Stimulated activated CD4-positive, alpha-beta T cell treated with anti-CD3 and anti-CD28 coated beads, Interleukin-2, amount 100 ng/mL, for 48 hours (primary cell): ENCODE data around the gene SUCO.
"Not testable (repeated sequence)": the region's sequence is repeated elsewhere in the genome, so short reads cannot be mapped to it uniquely, and the experiment has no call there.

ENCODE experiments used
- DNase-seq, 2 donors: peaks; one replicate each; pipeline ENCODE4 v3.0.0-alpha.2; 2020

Gene SUCO, protein sequence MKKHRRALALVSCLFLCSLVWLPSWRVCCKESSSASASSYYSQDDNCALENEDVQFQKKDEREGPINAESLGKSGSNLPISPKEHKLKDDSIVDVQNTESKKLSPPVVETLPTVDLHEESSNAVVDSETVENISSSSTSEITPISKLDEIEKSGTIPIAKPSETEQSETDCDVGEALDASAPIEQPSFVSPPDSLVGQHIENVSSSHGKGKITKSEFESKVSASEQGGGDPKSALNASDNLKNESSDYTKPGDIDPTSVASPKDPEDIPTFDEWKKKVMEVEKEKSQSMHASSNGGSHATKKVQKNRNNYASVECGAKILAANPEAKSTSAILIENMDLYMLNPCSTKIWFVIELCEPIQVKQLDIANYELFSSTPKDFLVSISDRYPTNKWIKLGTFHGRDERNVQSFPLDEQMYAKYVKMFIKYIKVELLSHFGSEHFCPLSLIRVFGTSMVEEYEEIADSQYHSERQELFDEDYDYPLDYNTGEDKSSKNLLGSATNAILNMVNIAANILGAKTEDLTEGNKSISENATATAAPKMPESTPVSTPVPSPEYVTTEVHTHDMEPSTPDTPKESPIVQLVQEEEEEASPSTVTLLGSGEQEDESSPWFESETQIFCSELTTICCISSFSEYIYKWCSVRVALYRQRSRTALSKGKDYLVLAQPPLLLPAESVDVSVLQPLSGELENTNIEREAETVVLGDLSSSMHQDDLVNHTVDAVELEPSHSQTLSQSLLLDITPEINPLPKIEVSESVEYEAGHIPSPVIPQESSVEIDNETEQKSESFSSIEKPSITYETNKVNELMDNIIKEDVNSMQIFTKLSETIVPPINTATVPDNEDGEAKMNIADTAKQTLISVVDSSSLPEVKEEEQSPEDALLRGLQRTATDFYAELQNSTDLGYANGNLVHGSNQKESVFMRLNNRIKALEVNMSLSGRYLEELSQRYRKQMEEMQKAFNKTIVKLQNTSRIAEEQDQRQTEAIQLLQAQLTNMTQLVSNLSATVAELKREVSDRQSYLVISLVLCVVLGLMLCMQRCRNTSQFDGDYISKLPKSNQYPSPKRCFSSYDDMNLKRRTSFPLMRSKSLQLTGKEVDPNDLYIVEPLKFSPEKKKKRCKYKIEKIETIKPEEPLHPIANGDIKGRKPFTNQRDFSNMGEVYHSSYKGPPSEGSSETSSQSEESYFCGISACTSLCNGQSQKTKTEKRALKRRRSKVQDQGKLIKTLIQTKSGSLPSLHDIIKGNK (N-terminal part only)

DNA sequence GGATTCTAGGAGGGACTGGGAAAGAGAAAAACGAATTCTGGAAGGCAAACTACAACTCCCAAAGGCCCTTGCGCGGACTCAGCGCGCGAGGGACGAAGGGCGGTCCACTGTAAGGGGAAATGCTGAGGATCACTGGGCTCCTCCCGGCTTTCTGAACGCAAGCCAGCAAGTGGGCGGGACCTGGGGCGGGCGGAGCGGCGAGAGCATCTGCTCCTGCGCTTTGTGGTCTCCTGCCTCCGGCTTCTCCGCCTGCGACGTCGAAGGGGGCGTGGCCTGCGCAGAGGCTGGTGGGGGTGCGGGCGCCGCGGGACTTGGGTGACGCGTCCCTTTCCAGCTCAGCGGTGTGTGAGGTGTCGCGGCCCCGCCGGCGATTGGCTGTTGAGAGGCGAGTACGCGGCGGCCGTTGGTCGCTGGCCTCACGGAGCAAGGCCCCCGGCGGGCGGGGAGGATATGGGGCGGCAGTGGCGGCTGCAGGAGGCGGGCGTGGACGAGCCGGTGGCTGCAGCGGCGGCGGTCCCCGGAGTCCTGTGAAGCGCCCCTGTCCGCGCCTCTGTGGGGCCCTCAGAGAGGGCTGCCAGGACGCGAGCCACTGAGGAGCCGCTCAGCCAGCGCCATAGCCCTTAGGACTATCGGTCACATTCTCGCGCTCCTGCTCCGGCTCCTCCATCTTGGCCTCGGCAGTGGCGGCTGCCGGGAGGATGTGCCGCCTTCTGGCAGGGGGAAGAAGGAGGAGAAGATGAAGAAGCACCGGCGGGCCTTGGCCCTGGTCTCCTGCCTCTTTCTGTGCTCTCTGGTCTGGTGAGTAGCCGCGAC lies at the start of gene SUCO:
SUCO (plus strand) TSS at position 451 of the 813 bp plus-strand sequence; CDS start at position 737, 286 bp downstream.
- DNase-seq = peak; percentile 99

DNA sequence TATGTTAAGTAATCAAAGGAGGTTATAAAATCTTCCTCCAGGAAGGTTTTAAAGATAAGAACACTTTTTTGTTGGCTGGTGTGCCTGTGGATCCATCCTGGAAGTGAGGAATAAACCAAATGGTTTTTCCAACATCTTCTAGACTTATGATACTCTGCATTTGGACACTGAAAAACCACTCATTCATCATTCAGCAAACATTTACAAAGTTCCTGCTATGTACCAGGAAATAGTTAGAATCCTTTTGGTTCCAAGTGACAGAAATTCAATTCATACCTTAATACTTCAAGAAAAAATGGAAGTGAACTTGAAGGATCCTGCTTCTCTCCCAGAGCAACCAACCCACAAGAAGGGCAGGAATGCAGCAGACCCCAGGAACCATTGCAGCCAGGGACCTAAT lies 49.5 kb upstream of the SUCO start:
- DNase-seq = no peak

DNA sequence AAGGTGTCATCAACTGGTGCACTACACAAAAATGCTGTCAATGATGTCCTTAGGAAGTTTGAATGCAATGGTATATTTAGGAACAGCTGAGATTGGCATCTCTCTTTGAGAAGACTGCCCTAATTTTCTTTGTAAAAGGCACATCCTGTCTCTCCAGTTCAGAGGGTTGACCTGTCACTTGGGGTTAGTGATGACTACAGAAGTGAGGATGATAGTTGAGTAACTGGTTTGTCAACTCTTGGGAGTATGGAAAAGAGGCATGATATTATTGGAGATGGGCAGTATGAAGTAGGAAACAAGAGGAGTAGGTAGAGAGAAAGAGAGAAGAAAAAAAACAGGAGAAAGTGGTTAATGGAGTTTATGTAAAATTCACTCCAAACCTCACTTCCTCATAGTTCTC lies 48.7 kb upstream of the SUCO start:
- no peak for DNase-seq

DNA sequence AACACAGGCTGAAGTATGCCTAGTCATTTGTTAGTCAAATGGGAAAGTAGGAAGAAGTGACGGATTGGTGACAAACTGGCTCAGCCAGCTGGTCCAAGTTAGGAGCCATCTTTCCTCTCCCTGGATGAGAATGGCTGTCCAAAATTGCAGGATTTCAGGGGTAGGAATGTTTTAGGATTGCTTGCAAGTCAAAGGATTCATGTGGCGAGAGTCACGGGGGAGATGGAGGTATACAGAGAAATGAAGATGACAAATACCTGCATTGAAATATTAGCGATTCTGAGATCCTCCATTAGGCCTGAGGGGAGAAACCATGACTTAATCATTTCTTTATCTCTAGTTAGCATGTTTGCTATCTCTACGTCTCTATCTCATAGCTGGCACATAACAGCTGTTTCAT lies 47.3 kb upstream of the SUCO start:
- no peak for DNase-seq

DNA sequence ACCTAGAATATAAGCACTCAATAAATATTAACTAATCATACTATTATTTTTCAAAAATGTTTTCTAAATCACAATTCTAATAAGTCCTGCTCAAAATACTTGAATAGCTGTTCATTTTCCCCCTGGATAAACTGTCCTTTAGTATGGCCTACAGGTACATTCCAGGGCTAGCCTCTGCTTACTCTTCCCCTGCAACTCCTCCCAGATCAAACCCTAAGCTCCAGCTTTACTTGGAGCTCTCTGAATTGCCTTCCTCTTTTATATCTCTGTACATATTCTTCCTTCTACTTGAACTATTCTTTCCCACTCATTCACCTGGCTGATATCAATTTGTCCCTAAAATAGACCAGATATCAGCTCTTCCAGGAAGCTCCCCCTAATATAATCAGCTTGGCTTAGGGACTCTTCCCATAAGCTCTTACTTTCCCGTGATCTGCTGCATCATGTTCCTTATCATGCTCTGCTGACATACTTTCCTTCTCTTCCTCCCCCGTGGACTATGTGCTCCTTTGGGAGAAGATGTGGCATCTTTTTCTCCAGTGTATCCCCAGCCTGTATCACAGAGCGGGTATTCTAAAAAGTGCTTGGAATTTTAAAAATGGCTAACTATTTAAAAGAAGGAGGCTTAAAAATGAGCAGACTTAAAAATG lies 46.0 kb upstream of the SUCO start:
- no peak for DNase-seq

DNA sequence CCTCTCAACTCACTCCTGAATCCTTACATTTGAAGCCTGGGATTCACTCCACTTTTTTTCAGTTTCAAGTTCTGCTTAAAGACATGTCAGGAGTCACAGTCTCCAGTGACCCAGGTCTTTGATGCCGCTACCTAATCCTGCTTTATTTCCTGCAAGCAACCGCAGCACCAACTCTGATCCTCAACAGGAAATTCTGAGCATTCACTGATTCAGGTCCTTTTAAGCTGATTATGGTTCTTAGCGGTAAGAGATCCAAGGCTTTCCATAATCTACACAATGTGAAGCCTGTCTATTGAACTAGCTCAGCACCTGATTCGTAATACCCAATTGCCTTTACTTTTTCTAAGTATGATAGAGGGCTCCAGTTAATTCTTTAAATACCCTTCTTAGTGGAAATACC lies 45.4 kb upstream of the SUCO start:
- DNase-seq = no peak

DNA sequence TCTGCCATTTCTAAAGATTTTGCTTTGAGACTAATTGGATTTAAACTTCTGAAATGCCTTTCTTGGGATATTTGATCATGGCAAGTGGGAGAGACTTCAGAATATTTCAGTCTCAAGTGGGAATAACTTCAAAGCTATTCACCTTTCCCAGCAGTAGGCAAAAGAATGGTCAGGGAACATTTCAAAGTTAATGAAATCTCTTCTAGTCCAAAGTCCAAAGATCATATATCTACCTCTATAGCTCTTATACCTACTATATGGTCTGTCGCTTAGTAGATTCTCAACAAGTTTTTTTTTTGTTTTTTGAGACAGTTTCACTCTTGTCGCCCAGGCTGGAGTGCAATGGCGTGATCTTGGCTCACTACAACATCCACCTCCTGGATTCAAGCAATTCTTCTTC lies 44.6 kb upstream of the SUCO start:
- DNase-seq = no peak

DNA sequence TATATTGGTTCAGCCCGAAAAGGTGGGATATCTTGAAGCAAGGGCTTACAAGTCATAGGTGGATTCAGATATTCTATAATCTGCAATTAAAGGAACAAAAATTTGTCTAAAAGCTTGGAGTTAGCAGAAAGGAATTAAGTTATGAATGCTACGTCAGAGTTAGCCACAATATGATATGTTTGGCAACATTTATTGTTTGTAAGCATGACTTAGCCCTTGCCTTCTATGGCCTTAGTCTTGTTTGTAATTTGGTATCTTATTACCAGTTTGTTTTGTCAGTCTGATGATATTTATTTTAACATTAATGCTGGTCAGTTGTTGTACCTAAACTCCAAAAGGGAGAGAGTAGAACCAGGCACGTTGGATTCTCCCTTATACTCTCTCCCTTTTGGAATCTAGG lies 43.1 kb upstream of the SUCO start:
- DNase-seq = no peak

DNA sequence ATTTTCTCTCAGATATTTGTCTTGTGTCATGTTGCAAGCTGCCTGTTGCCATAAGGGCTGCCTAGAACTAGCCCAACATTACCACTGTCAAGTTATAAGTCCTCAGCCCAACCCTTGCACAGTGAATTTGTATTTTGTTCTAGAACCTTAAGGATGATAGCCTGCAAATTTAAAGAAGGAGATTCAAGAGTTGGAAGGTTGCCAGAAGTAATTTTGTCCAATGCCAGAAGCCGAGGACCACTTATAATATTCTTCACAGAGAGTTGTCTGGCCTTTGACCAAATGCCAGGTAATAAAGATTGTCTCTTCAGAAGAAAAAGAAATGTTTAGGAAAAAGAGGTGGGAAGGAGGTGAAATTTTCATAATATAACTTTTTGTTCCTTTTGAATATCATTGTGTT lies 40.5 kb upstream of the SUCO start:
- no peak for DNase-seq

DNA sequence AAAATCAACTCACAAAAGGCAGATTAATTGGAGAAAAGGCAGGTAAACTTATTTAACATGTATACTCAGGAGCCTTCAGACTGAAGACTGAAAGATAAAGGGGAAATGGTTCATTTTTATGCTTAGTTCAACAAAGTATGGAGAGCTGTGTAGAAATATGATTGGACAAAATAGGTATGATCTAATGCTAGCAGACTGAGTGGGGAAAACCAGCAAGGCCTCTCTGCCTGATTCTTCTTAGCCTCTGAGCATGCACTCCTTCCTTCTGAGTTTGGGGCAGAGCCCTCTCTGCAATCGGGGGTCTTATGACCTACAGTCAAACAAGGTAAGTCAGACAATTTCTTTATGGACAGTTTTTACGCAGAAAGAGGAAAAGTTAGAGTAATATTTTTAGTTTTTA lies 38.8 kb upstream of the SUCO start:
- no peak for DNase-seq

DNA sequence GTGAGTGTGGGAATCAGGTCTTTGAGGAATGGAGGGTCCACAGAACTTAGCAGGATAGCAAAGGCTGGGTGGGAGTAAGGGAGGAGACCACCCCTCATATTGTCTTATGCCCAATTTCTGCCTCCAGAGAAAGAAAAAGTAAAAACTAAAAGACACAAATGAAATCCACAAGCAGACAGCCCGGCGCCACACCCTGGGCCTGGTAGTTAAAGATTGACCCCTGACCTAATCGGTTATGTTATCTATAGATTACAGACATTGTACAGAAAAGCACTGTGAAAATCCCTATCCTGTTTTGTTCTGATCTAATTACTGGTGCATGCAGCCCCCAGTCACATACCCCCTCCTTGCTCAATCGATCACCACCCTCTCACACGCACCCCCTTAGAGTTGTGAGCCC lies 36.8 kb upstream of the SUCO start:
- not testable (repeated sequence) for DNase-seq

DNA sequence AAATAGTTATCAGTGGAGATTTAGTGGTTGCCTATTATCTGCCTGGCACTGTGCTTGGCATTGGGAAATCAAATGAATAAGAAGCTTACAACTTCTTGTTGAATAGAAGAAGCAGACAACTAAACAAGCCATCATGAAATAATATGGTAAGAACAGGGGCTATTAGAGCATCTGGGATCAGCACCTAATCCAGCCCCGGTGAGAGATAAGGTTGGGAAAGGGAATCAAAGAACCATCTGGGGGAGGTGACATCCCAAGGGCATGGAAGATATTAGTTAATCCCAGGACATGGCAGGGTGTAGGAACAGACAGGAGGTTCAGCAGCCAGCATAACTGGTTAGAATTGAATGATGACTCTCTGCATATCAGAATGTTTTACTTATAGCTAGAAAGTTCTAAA lies 36.3 kb upstream of the SUCO start:
- DNase-seq = no peak

DNA sequence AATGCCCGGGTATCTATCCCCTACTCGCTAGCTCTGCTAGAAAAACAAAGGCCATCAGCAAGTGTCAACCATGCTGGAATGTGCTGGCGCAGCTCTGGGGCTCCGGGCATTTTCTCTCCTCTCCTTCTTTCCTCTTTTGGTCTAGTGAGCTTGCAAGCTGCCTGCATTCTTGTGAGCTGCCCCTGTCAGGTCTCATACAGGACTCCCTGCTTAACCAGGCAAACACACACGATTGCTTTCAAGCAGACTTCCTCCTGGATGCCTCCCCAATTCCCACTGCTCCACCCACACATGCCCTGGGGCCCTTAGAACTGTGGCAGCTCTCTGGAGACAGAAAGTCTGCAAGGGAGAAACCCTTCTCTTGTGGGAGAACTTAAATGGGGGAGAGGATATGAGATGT lies 35.7 kb upstream of the SUCO start:
- DNase-seq = no peak

DNA sequence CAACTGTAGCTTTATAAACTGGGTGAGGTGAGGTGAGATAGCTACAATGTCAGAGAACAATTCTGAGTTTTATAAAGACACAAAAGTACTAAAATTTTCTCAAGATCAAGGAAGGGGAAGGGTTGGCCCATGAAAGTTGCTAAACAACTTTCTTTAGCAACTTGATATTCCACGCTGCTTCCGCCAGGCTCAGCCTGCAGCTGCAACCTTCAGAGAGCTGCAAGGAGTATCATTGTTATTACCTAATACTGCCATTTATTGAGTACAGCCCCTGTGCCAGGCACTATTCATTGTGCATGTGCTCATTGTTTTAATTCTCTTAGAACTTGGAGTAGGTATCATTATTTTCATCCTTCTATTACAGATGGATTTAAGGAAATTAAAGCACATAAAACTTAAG lies 34.1 kb upstream of the SUCO start:
- no peak for DNase-seq

DNA sequence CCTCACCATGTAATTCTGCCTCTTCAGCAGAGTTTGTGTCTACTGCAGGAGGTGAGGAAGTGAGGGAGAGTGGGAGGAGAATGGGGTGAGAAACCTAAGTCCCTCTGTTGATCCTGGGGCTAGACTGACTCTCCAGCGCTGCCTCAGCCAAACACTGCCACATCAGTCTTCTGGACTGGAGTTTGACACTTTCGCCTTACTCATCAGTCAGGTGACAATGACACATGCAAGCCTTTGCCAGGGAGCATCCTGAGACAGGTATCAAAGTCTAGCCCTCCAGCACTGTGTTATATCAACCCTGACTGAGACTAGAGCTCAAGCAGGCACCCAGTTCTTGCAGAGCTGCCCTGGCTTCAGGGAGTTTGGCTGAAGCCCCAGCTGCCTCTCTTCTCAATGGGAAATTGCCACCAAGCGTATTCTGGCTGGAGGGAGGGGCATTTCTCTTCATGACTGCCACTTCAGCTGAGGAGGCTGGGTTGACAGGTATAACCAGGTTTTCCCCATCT lies 33.3 kb upstream of the SUCO start:
- DNase-seq = no peak

DNA sequence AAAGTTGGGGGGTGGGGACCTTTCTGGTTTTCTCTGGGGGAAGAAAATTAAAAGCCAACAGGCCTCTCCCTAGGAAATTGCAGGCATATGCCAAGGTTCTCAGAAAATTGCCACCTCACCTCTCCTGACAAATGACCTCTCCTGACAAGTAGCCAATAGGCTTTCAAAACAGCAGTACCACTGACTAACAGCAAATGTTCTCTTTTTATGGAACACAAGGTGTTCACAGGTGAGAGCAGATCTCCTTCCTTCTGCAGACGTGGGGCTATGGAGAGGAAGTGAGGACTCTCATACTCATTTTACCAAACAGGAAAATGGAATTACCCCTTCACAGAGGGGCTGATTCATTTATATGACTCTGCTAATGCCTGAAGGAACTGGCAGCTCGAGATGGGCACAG lies 32.7 kb upstream of the SUCO start:
- no peak for DNase-seq

DNA sequence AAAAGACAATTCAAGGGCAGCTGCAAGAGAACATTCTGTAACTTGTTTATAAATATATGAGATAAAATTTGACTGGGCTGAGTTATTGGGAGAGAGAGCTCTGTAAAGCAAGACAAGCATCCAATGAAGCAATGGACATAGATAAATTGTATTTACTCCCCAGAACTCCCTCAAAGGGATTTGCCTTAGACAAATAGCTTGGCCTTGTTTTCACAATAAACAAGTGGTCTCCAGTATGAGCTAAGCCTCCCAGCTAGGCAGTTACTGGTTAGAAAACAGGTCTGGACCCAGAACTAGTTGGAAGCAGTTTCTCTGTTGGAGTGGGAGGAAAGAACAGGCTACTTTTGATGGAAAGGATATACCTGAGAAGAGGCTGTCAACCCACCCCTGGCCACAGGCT lies 25.2 kb upstream of the SUCO start:
- DNase-seq = no peak

DNA sequence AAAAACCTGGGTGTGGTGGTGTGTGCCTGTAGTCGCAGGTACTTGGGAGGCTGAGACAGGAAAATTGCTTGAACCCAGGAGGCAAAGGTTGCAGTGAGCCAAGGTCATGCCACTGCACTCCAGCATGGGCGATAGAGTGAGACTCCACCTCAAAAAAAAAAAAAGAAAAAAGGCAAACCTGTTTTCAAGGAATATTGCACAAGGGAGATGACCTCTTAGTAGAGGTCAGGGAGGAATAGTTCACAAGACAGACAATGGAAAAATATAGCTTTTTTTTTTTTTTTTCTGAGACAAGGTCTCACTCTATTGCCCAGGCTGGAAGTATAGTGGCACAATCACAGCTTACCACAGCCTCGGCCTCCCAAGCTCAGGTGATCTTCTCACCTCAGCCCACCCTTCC lies 22.5 kb upstream of the SUCO start:
- no peak for DNase-seq

DNA sequence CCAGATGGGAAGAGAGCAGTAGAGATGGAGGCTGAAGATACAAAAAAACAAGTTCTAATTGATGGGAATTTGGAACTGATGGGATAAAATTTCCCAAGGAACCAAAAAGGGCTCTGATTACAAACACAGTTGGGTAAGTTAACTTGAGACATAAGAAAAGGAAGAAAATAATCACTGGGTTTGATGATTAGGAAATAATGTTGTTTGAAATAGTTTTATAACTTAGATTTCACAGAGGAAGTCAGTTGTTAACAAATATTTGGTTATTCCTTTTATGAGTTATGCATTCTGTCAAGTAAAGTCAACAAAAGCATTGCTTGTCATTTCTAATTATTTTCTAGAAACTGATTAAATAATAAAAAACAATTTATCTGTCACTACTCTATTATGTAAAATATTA lies 20.4 kb upstream of the SUCO start:
- DNase-seq = no peak

DNA sequence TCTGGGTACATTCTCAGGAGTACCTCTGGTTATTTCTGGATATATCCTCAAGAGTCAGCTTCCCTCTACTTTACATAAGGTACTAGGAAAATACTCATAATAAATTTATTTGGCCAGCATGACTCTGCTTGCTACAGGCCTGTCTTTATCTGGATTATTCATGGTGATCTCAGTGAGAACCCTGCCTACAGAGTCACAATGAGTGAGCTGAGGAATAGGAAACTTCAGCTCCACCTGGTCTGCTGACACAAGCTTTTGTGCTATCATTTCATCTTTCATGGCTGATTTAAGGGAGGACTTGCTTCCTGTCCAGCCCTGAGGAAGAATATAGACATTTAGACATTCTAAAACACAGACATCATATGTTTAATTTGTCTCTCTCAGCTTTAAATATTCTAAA lies 19.5 kb upstream of the SUCO start:
- no peak for DNase-seq

DNA sequence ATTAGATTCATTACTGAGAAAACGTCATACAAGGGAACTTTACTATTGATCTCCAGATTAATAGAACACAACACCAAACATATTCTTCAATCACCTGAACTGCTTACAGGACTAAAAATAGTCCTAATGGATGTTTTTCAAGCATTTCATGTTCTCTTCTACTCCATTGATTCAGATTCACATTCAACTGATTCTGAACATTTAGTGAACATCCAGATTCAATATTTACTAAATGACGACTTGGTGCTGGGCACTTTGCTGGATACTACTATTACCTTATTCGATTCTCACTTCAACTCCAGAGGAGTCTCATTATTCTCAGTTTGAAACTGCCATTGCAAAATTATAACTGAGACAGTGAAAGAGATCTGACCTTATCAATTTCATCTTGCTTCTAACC lies 18.8 kb upstream of the SUCO start:
- no peak for DNase-seq

DNA sequence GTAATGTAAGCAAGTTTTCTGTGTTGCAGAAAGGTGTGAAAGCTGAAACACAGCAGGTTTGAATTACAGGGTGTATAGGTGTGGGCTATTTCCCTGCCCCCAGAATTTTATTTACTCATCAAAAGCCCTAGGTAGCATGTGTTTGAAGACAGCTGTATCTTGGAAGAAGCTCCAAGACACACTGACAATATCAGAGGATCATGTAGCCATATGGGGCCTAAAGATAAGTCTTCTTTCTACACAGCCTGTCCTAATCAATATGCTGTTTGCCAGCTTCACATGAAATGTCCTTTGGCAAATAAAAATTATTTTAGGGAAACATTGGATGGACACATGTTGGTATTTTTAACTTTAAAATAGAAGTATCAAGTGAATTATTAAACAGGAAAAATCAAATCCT lies 17.5 kb upstream of the SUCO start:
- DNase-seq = no peak
